Measurements from ENCODE around the gene SUN2. TPM values are rescaled to one million over a fixed set of nuclear protein-coding genes. Genes with fewer than 3 reads are reported as not detected.

SUN2 gene
- total and polyA plus RNA-seq, 2 of the 13 experiments (the other 11 are each of a cell fraction or from before 2014, with no cell fraction given), result 45.6 to 56.6 TPM

GRCh38 chr22:38789606-38790005 is 33.8 kb upstream of the SUN2 start (continued):
- TF ChIP-seq, protein P1, sequence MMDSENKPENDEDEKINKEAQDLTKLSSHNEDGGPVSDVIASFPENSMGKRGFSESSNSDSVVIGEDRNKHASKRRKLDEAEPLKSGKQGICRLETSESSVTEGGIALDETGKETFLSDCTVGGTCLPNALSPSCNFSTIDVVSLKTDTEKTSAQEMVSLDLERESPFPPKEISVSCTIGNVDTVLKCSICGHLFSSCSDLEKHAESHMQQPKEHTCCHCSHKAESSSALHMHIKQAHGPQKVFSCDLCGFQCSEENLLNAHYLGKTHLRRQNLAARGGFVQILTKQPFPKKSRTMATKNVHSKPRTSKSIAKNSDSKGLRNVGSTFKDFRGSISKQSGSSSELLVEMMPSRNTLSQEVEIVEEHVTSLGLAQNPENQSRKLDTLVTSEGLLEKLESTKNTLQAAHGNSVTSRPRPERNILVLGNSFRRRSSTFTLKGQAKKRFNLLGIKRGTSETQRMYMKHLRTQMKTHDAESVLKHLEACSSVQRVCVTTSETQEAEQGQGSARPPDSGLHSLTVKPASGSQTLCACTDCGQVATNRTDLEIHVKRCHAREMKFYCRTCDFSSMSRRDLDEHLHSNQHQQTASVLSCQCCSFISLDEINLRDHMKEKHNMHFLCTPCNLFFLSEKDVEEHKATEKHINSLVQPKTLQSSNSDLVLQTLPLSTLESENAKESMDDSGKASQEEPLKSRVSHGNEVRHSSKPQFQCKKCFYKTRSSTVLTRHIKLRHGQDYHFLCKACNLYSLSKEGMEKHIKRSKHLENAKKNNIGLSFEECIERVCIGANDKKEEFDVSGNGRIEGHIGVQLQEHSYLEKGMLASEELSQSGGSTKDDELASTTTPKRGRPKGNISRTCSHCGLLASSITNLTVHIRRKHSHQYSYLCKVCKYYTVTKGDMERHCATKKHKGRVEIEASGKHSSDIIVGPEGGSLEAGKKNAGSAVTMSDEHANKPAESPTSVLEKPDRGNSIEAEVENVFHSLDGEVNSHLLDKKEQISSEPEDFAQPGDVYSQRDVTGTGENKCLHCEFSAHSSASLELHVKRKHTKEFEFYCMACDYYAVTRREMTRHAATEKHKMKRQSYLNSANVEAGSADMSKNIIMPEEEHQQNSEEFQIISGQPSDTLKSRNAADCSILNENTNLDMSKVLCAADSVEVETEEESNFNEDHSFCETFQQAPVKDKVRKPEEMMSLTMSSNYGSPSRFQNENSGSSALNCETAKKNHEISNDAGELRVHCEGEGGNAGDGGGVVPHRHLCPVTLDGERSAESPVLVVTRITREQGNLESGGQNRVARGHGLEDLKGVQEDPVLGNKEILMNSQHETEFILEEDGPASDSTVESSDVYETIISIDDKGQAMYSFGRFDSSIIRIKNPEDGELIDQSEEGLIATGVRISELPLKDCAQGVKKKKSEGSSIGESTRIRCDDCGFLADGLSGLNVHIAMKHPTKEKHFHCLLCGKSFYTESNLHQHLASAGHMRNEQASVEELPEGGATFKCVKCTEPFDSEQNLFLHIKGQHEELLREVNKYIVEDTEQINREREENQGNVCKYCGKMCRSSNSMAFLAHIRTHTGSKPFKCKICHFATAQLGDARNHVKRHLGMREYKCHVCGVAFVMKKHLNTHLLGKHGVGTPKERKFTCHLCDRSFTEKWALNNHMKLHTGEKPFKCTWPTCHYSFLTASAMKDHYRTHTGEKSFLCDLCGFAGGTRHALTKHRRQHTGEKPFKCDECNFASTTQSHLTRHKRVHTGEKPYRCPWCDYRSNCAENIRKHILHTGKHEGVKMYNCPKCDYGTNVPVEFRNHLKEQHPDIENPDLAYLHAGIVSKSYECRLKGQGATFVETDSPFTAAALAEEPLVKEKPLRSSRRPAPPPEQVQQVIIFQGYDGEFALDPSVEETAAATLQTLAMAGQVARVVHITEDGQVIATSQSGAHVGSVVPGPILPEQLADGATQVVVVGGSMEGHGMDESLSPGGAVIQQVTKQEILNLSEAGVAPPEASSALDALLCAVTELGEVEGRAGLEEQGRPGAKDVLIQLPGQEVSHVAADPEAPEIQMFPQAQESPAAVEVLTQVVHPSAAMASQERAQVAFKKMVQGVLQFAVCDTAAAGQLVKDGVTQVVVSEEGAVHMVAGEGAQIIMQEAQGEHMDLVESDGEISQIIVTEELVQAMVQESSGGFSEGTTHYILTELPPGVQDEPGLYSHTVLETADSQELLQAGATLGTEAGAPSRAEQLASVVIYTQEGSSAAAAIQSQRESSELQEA (CRISPR knock-in tag; IDR thresholded peaks at IDR 0.05; ENCODE audit: not compliant biosample characterization), result no peak
- TF ChIP-seq ZNF652 (CRISPR knock-in tag; IDR thresholded peaks at IDR 0.05; ENCODE audit: borderline replicate concordance, low read depth), result no peak
- TF ChIP-seq ZNF570 (CRISPR knock-in tag; IDR thresholded peaks at IDR 0.05; ENCODE audit: borderline replicate concordance), result no peak
- TF ChIP-seq GATAD1 (CRISPR knock-in tag; IDR thresholded peaks at IDR 0.05), result no peak
- TF ChIP-seq ZNF468 (CRISPR knock-in tag; IDR thresholded peaks at IDR 0.05), result no peak
- no peak for TF ChIP-seq TMF1 (CRISPR knock-in tag; IDR thresholded peaks at IDR 0.05; ENCODE audit: low read depth)
- no peak for TF ChIP-seq KLF15 (CRISPR knock-in tag; IDR thresholded peaks at IDR 0.05; ENCODE audit: borderline replicate concordance)
- no peak for TF ChIP-seq SNRNP70 (IDR thresholded peaks at IDR 0.05; ENCODE audit: low read depth, low read length)
- TF ChIP-seq ZSCAN29 (CRISPR knock-in tag; conservative IDR thresholded peaks at IDR 0.05), result no peak
- TF ChIP-seq ZNF891 (CRISPR knock-in tag; IDR thresholded peaks at IDR 0.05), result no peak
- no peak for TF ChIP-seq MTF2 (CRISPR knock-in tag; IDR thresholded peaks at IDR 0.05; ENCODE audit: borderline replicate concordance)
- TF ChIP-seq, protein P2, sequence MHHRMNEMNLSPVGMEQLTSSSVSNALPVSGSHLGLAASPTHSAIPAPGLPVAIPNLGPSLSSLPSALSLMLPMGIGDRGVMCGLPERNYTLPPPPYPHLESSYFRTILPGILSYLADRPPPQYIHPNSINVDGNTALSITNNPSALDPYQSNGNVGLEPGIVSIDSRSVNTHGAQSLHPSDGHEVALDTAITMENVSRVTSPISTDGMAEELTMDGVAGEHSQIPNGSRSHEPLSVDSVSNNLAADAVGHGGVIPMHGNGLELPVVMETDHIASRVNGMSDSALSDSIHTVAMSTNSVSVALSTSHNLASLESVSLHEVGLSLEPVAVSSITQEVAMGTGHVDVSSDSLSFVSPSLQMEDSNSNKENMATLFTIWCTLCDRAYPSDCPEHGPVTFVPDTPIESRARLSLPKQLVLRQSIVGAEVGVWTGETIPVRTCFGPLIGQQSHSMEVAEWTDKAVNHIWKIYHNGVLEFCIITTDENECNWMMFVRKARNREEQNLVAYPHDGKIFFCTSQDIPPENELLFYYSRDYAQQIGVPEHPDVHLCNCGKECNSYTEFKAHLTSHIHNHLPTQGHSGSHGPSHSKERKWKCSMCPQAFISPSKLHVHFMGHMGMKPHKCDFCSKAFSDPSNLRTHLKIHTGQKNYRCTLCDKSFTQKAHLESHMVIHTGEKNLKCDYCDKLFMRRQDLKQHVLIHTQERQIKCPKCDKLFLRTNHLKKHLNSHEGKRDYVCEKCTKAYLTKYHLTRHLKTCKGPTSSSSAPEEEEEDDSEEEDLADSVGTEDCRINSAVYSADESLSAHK (CRISPR knock-in tag; IDR thresholded peaks at IDR 0.05; ENCODE audit: borderline replicate concordance), result no peak
- TF ChIP-seq NFAT5 (CRISPR knock-in tag; IDR thresholded peaks at IDR 0.05), result no peak
- TF ChIP-seq KAT7 (CRISPR knock-in tag; IDR thresholded peaks at IDR 0.05; ENCODE audit: borderline replicate concordance), result no peak
- TF ChIP-seq ZNF441 (CRISPR knock-in tag; IDR thresholded peaks at IDR 0.05; ENCODE audit: borderline replicate concordance), result no peak

All from HepG2 (cell line).